Measurements from ENCODE around the gene SDK1. TPM values are rescaled to one million over a fixed set of nuclear protein-coding genes. Genes with fewer than 3 reads are reported as not detected.
"Not testable (repeated sequence)": the region's sequence is repeated elsewhere in the genome, so short reads cannot be mapped to it uniquely, and the experiment has no call there.

The SDK1 gene
- total RNA-seq, 1 donor from 2014 or later, result 5.4 TPM

- Mint-ChIP-seq H3K27me3 (ENCODE audit: unreplicated experiment) (no peaks in the 10 kb centered on the region), H3K9me3 (ENCODE audit: unreplicated experiment) (no peaks in the 10 kb centered on the region), H3K4me3 (ENCODE audit: unreplicated experiment) (no peak overlapping the region), H3K36me3 (ENCODE audit: unreplicated experiment) (no peaks in the 10 kb centered on the region), H3K27ac (ENCODE audit: unreplicated experiment) (no peak overlapping the region), H3K4me1 (ENCODE audit: unreplicated experiment) (no peaks in the 10 kb centered on the region)
- no peak for TF ChIP-seq CTCF (IDR thresholded peaks at IDR 0.05)
- no peak for DNase-seq (ENCODE audit: extremely low spot score, unreplicated experiment)
Measured at GRCh38 chr7:4234498-4234855, 933.4 kb downstream of the SDK1 start.

- Mint-ChIP-seq H3K4me3 (ENCODE audit: unreplicated experiment) (no peak overlapping the region), H3K27ac (ENCODE audit: unreplicated experiment) (no peak overlapping the region), H3K27me3 (ENCODE audit: unreplicated experiment) (no peaks in the 10 kb centered on the region), H3K9me3 (ENCODE audit: unreplicated experiment) (no peaks in the 10 kb centered on the region), H3K36me3 (ENCODE audit: unreplicated experiment) (no peaks in the 10 kb centered on the region), H3K4me1 (ENCODE audit: unreplicated experiment) (no peaks in the 10 kb centered on the region)
- TF ChIP-seq CTCF (IDR thresholded peaks at IDR 0.05), result no peak
- DNase-seq (ENCODE audit: extremely low spot score, unreplicated experiment), result no peak
Measured at GRCh38 chr7:4234886-4235285, 933.8 kb downstream of the SDK1 start.

GRCh38 chr7:4235596-4235995 is 934.5 kb downstream of the SDK1 start:
- no peak for DNase-seq (ENCODE audit: extremely low spot score, unreplicated experiment)
- Mint-ChIP-seq H3K27me3 (ENCODE audit: unreplicated experiment) (no peaks in the 10 kb centered on the region), H3K9me3 (ENCODE audit: unreplicated experiment) (no peaks in the 10 kb centered on the region), H3K27ac (ENCODE audit: unreplicated experiment) (no peak overlapping the region), H3K36me3 (ENCODE audit: unreplicated experiment) (no peaks in the 10 kb centered on the region), H3K4me3 (ENCODE audit: unreplicated experiment) (no peak overlapping the region), H3K4me1 (ENCODE audit: unreplicated experiment) (no peaks in the 10 kb centered on the region)
- TF ChIP-seq CTCF (IDR thresholded peaks at IDR 0.05), result no peak

GRCh38 chr7:4236389-4236788 is 935.3 kb downstream of the SDK1 start:
- no peak overlapping the region for H3K4me3 Mint-ChIP-seq (ENCODE audit: unreplicated experiment)
- DNase-seq (ENCODE audit: extremely low spot score, unreplicated experiment), result no peak
- no peak for TF ChIP-seq CTCF (IDR thresholded peaks at IDR 0.05)
- H3K27ac Mint-ChIP-seq (ENCODE audit: unreplicated experiment), result no peak overlapping the region
- H3K9me3 Mint-ChIP-seq (ENCODE audit: unreplicated experiment), result no peaks in the 10 kb centered on the region
- H3K27me3 Mint-ChIP-seq (ENCODE audit: unreplicated experiment), result no peaks in the 10 kb centered on the region
- H3K36me3 Mint-ChIP-seq (ENCODE audit: unreplicated experiment), result no peaks in the 10 kb centered on the region
- H3K4me1 Mint-ChIP-seq (ENCODE audit: unreplicated experiment), result no peaks in the 10 kb centered on the region

GRCh38 chr7:4236873-4237272 is 935.8 kb downstream of the SDK1 start:
- H3K4me1 Mint-ChIP-seq (ENCODE audit: unreplicated experiment); H3K4me3 Mint-ChIP-seq (ENCODE audit: unreplicated experiment); H3K27me3 Mint-ChIP-seq (ENCODE audit: unreplicated experiment); H3K36me3 Mint-ChIP-seq (ENCODE audit: unreplicated experiment); H3K9me3 Mint-ChIP-seq (ENCODE audit: unreplicated experiment); DNase-seq (ENCODE audit: extremely low spot score, unreplicated experiment); H3K27ac Mint-ChIP-seq (ENCODE audit: unreplicated experiment): not testable (repeated sequence)

Data from osteocyte (in vitro differentiated cells).